GM04503 (cell line): ENCODE measurements around the gene NETO2.
"Not testable (repeated sequence)": the region's sequence is repeated elsewhere in the genome, so short reads cannot be mapped to it uniquely, and the experiment has no call there.

Experiments used
- DNase-seq: peaks from one replicate; pipeline ENCODE4 v3.0.0-alpha.2; 2012; ENCODE audit warnings: low read depth

The NETO2 gene

GRCh38 chr16:47132308-47132707 lies 11.4 kb downstream of the NETO2 start:
- DNase-seq = no peak

- no peak for DNase-seq
Measured at GRCh38 chr16:47129755-47130435, 13.8 kb downstream of the NETO2 start.

- no peak for DNase-seq
Measured at GRCh38 chr16:47127541-47127940, 16.2 kb downstream of the NETO2 start.

GRCh38 chr16:47125757-47126156 lies 18.0 kb downstream of the NETO2 start:
- DNase-seq = no peak

GRCh38 chr16:47113130-47113529 lies 30.6 kb downstream of the NETO2 start:
- no peak for DNase-seq

GRCh38 chr16:47110939-47111338 lies 32.8 kb downstream of the NETO2 start:
- no peak for DNase-seq

- DNase-seq = no peak
Measured at GRCh38 chr16:47109361-47109760, 34.4 kb downstream of the NETO2 start.

- DNase-seq = not testable (repeated sequence)
Measured at GRCh38 chr16:47102921-47103320, 40.8 kb downstream of the NETO2 start.

- DNase-seq = not testable (repeated sequence)
Measured at GRCh38 chr16:47097154-47097553, 46.6 kb downstream of the NETO2 start.

GRCh38 chr16:47096297-47096696 lies 47.4 kb downstream of the NETO2 start:
- no peak for DNase-seq

- DNase-seq = no peak
Measured at GRCh38 chr16:47084198-47084597, 59.5 kb downstream of the NETO2 start.

GRCh38 chr16:47082099-47082865 lies 61.5 kb downstream of the NETO2 start:
- no peak for DNase-seq

- no peak for DNase-seq
Measured at GRCh38 chr16:47081115-47081514, 62.6 kb downstream of the NETO2 start.

- DNase-seq = no peak
Measured at GRCh38 chr16:47079860-47080259, 63.9 kb downstream of the NETO2 start.

GRCh38 chr16:47073223-47074155 lies 70.3 kb downstream of the NETO2 start:
- no peak for DNase-seq

- DNase-seq = no peak
Measured at GRCh38 chr16:47072158-47072557, 71.6 kb downstream of the NETO2 start.

- no peak for DNase-seq
Measured at GRCh38 chr16:47069841-47070584, 73.7 kb downstream of the NETO2 start.

GRCh38 chr16:47069313-47069712 lies 74.4 kb downstream of the NETO2 start:
- DNase-seq = no peak

- no peak for DNase-seq
Measured at GRCh38 chr16:47067203-47067602, 76.5 kb downstream of the NETO2 start.

GRCh38 chr16:47065766-47066688 lies 77.7 kb downstream of the NETO2 start:
- DNase-seq = no peak

GRCh38 chr16:47064775-47065174 lies 79.0 kb downstream of the NETO2 start:
- DNase-seq = no peak
